ENCODE measurements around the gene MALRD1.

The MALRD1 gene

DNA sequence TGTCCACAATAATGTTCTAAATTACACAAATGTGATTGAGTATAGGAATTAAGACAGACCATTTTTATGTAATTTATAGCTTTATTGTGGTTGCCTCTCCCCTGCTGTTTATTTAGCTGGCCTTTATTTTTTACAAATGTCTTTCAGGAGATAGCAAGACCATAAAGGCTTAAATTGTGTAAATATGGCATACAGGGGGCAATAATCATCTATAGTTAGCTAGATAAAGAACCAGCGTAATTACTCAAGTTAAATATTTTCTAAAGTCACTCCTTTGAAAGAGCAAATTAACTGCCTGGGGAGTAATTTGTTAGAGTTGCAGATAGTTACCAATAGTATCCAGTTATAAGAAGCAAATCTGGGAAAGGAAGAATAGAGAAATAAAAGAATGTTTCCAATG, at the start of gene MALRD1:
MALRD1 (plus strand) TSS at position 313 of the 400 bp plus-strand sequence. CDS start 138 bp downstream, outside the sequence.
- no peak for DNase-seq

DNA sequence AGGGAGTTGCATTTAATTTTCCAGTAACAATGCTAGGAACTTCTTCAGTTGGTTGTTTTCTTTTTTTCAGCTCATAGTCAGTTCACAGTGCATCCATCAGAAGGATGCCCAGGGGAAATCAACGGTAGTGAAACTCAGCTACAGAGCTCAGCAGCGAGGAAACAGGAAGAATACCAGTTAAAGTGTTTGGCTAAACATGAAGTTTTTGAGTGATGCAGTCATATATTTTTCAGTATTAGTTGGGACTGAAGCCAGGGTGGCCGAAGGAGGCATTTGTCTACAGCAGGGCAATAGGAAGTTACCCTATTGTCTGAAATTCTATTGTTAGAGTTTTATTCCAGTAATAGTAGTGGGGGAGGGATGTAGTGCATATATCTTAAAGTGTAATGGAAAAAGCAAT, 45.3 kb upstream of the MALRD1 start:
- DNase-seq = no peak

DNA sequence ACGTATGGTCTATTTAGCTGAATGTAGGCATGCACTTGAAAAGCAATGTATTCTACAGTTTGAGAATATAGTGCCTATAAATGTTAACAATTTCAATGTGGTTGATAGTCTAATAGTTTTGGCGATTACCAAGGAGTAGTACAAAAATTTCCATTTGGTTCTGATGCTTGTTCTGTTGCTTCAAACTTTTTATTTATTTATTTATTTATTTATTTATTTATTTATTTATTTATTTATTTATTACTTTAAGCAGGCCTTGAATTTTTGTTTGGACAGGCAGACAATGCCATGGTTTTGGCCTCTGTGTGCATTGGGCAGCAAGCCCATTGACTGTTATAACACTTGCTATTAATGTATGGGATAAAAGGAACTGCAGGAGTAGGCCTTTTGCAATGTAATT, 36.5 kb upstream of the MALRD1 start:
- DNase-seq = no peak

DNA sequence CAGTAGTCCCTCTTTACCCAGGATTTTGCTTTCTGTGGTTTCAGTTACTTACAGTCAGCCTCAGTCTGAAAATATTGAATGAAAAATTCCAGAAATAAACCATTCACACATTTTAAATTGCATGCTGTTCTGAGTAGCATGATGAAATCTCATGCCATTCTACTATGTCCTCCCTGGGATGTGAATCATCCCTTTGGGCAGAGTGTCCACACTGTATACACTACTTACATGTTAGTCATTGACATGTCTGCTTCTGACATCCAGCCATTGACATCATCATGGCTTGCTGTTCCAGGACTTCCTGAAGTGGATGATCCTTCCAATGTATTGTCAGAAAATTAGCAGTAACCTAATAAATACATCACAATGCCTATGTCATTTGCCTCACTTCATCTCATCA, 34.6 kb upstream of the MALRD1 start:
- no peak for DNase-seq

DNA sequence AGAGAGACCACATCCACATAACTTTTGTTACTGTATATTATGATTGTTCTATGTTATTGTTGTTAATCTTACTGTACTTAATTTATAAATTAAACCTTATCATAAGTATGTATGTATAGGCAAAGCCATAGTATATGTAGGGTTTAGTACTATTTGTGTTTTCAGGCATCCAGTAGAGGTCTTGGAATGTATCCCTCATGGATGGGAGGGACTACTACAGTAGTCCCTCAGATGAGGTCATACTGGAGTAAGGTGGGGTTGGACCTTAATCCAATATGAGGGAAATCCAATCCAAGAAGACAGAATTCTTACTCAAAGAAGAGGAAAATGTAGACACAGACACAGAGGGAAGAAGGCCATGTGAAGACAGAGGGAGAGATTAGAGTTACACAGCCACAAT, 34.1 kb upstream of the MALRD1 start:
- DNase-seq = no peak

DNA sequence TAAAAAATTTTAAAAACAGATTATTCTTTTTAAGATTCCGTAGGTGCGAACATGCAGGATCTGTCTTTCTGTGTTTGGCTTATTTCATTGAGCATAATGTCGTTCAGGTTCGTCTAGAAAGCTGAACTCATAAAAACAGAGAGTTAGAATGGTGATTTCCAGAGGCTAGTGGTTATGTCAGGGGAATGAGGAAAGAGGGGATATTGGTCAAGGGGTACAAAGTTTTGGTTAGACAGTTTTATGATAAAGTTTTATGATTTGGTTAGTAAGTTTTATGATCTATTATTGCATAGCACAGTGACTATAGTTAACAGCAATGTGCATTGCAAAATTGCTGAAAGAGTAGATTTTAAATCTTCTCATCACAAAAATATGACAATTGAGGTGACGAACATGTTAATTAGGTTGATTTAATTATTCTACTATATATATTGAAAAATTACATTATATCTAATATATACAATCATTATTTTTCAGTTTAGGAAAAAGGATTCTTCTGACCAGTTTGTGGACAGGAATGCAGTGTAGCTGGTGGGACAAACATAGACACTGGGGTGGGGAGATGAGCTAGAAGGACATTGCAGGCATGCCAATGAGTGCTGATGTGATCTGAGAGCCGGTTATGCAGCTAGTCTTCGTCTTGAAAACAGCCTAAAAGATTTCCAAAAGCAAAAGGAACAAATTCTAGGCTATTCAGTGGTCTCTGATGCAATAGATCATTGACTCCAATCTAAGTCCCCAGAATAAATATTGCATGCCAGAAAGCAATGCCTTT, 31.3 kb upstream of the MALRD1 start:
- no peak for DNase-seq

DNA sequence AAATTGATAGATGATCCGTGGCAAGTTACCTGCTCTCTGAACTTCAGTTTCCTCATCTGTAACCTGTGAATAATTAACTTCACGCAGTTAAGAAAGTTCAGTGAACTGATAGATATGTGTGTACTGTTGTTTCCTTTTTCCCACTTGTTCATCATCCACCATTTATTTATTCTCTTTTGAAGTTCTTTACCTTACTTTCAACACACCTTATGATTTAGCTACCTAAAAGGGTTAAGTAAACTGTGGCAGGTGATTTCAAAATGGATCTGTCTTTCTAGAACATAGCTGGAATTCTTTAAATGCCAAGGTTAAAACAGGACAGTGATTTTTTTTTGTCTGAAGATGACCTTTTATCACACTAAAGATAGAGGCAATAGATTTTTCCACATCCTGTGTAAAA, 27.4 kb upstream of the MALRD1 start:
- DNase-seq = no peak

DNA sequence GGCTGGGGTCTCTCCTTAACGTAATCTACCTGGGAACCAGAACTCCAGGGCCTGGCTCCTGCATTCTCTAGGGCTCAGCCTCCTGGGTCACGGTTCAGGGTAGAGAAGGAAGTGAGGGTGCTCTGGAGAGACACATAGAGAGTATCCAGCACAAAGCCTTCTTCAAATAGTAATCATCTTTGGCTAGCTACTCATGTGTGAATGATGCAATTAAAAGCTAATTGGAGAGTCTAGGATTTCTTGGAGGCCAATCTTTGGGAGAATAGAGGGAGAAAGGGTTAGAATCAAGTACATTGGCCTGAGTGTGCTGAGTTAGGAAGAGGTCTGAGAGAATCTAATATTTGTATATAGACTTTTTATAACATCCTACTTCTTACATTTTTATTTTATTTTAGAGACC, 24.0 kb upstream of the MALRD1 start:
- no peak for DNase-seq

DNA sequence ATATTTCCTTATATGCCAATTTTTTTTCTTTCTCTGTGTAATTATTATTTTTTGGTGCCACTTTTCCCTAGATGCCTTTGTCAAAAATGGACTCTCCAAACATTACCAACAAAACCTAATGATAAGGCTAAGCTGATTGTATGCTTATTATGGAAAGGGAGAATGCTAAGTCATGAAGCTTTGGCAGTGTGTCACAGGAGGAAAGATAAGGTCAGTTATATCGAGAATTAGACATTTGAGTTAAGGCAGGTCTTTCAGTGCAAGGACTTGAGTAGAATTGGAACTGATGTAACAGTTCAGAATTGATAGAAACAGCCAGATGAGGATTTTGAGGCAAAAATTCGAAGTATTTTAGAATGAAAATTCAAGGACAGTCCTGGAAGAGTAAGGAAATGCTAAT, 16.8 kb upstream of the MALRD1 start:
- no peak for DNase-seq

DNA sequence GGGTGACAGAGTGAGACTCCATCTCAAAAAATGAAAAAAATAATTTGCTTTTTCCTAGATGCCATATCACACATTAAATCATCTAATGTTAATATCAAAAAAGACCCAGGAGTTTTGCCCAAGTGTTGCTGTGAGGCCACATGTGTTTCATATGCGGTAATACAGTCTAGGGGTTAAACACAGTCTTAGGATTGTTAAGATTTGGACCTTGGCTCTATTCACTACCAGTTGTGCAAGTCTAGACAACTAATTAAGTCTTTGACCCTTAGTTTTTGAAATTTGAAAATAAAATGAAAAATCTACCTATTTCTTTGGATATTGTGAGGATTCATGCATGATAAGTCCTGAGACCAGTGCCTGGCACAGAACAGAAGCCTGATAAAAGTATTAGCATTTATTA, 14.9 kb upstream of the MALRD1 start:
- no peak for DNase-seq

DNA sequence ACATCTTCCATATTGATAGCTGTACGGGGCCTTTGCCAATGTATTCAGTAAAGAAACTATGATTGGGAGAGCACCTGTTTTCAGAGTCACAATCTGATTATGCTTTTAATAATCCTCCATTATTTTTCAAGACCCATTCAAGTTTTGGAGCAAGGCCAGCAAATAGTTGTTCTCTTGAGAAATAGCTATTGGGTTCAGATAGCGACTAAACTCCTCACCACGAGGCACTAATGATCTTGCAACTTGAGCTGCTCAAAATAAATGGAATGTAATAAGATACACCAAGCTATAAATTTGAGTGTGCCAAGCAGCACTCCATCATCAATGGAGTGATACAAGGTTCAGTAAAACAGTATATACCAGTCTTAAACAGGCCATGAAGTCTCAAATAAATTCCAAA, 7.4 kb upstream of the MALRD1 start:
- no peak for DNase-seq

DNA sequence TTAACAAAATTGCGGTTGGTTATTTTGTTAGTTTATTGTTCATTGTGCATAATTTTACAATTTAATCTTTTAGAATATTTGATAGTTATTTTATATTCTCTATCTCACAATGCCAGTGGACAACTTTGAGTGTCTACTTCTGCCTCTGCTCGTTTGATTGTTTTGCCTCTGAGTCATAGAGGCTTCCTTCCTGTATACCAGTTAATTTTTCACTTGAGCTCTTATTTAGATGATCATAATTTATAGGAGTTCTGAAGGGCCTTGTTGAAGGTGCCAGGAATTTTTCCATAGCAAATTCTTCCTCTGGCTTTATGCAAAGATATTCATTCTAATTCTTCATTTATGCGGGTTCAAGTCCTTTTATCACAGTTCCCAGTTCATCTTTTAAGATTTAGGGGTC, 5.2 kb upstream of the MALRD1 start:
- no peak for DNase-seq

DNA sequence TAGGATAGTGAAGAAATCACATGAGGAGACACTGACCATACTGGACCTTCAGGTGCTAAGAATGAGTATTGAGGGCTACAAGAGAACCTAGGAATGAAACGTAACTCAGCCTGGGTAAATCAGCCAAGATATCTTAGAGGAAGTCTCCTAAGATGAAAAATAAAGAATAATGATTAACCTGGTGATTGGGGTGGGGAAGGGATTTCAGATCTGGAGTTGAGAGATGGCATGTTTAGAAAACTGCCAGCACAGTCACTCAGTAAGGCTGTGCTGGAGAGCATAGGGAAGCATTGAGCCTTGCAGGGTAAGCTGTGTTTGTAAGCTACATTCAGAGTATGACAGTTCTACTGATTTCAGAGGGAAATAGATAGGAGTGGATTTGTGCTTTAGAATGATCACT, 1.9 kb upstream of the MALRD1 start:
- DNase-seq = no peak

DNA sequence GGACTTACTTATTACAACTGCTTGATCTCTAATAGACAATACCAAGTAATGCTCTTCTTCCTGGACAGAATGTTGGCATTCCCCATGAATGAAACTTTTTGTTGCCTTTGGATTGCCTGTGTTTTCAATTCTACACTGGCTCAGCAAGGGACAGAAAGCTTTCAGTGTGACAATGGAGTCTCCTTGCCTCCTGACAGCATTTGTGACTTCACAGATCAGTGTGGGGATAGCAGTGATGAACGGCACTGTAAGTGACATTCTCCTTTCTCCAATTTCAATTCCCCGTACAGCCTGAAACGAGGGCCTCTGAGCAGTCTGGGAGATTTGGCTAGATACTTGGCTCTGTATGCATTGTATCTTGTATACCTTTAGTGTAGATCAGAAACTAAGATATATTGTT, 290 bp downstream of the MALRD1 start:
- no peak for DNase-seq

DNA sequence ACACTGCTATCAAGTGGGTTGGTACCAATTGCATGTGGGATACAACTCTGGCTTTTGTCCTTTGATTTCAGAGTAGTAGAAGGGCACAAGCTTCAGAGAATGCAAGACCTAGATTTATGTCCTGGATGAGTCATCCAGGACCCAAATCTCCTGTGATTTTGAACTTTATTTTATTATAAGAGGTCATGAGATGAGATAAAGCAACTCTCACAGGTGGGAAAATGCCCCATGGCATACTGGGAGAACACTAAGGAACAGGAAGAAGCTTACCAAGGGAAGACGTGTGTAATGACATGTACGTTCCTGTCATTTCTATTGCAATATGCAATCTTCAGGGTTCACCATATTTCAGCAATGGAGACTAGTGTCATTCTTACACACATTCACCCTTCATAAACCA, 966 bp downstream of the MALRD1 start:
- DNase-seq = no peak

DNA sequence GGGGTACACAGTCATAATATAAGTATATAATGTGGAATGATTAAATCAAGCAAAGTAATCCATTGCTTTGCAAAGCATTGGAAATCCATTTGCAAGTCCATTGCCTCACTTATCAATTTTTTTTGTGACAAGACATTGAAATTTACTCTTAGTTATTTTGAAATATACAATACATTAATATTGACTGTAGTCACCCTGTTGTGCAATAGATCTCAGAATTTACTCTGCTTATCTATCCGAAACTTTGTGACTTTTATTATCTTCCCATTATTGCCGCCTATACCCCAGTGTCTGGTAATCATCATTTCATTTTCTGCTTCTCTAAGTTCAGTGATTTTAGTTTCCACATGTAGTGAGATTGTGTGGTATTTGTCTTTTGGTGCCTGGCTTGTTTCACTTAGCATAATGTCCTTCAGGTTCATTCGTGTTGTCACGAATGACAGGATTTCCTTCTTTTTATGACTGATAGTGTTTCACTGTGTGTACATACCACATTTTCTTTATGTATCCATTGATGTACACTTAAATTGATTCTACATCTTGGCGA, 5.8 kb downstream of the MALRD1 start:
- no peak for DNase-seq

DNA sequence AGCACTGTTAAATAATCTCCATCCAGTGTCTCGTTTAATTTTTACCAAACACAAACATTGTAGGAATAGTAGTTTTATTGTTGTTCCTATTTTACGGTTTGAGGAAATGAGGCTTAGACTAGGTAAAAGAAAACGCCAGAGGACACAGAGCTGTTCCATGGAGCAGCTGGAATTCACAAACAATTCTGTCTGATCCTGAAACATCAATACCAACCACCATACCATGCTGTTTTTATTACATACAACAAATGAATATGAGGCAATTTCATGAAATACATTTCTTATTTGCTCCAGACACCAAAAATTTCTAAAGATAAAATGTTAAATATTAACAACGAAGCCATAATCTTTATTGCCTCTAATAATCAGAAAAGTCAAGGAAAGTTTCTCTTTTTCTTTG, 9.4 kb downstream of the MALRD1 start:
- DNase-seq = no peak

DNA sequence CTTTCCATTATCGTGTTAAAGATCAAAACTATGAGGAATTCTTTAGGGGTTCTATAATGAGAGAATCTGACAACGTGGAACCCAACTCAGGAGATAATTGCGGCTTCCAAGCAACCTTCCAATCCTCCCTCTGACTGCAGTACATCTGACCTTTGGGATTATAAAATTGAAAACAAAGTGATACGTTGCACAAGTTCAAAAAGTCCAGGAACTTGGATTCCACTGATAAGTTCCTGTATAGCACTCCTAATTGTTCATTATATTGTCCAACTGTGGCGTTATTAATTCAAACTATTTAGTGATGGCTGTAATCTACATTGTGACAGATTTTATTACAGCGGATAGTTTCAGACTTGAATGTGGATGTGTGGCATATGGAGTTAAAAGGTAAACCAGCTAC, 15.4 kb downstream of the MALRD1 start:
- no peak for DNase-seq

DNA sequence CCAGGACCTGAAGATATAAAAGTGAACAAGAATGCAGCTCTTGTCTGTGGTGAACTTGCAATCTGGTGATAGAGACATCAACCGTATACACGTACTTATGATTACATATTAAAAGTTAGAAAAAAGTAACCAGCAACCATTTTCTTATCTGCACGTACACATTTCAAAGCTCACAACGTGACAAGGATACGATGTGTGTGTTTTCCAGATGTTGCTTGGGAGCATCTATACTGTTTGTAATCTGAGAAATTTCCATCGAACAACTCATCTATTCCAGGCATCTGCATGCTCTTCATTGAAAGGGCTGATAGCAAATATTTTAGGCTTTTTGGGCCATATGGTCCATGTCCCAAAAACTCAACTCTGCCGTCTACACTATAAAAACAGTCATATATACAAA, 23.3 kb downstream of the MALRD1 start:
- no peak for DNase-seq

DNA sequence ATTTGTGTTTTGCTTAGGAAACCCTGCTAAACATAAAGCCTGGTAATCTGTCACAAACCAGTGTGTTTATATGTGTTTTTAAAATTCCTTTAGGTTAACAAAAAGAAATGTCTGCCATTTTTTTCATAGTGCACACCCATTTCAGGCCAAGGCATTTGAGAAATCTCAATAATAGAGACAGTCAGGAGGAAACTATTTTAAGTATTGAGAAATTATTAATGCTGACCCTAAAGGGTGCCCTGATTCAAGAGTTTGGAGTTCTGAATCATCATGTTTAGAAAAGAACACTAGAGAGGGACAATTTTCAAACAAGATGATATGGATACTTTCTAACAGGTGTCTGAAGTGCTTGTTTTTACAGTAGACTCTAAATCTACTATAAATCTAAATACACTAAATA, 28.7 kb downstream of the MALRD1 start:
- no peak for DNase-seq

DNA sequence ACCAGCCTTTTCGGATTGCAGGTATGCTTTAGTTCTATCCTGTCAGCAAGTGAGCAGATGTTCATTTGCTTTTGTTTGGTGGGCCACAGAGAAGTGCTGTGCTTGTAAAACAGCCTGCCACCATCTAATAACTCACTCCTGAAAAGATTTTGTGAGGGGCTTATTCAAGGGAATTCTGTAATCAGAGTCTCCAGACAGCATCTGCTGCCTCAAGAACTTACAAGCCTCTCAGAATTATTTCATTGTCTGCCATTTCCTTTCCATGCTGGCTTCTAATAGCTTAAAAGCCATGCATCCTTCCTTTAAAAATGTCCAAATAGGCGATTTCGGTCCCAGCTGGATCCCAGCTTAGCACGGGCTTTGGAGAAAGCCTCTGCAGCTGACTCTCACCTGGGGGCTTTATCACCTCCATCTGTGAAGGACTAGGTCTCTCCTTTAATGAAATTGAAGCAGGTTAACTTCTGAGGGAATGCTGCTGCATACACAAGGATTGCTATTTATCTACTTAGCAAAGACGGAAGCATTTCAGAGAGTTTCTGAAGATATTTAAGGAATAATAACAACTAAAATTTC, 48.0 kb downstream of the MALRD1 start:
- no peak for DNase-seq

DNA sequence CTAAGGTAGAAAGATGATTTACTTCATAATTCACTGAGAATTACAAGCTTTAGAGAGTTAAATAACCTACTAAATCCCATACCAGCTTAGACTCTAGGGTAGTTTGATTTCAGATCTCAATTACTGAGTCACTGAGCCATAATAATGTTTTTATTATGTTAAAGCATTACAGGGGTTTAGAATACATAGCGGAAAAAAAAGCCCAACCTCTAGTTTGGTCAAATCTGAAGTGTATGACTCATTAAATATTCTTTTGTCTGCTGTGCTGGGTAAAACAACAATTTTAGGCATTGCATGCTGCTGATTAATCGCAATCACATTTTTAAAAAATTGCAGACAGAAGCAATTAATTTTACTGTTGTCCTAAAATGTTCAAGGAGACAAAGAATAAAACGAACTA, 48.5 kb downstream of the MALRD1 start:
- no peak for DNase-seq

DNA sequence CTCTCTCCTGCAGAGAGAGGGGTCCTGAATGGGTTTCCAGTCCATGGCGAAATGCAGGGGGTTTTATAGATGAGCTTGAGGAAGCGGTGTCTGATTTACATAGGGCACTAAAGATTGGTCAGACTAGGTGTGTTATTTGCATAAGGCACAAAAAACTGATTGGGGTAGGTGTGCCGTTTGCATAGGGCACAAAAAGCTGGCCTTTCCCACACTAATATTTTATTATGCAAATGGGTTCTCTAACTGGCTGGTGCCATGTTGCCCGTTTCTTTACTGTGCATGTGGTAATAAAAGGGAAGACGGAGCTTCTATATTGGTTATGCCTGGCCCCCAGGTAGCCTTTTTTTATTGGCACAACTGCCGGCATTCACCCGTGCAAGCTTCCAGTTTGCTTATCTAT, 50.2 kb downstream of the MALRD1 start:
- no peak for DNase-seq

DNA sequence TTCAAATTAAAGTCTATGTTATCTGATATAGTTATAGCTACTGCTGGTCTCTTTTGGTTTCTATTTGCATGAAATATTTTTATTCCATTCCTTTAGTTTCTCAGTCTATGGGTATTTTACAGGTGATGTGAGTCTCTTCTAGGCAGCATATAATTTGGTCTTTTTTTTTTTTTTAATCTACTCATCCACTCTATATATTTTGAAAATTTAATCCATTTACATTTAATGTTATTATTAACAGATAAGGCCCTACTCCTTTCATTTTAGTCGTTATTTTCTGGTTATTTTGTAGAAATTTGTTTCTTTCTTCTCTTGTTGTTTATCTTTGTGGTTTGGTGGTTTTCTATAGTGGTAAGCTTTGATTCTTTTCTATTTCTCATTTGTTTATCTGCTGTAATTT, 58.8 kb downstream of the MALRD1 start:
- no peak for DNase-seq
